MG63 (cell line): ENCODE measurements around the gene AIMP2. TPM values are rescaled to one million over a fixed set of nuclear protein-coding genes. Genes with fewer than 3 reads are reported as not detected.
"Not testable (repeated sequence)": the region's sequence is repeated elsewhere in the genome, so short reads cannot be mapped to it uniquely, and the experiment has no call there.

ENCODE experiments used
- DNase-seq: peaks from one replicate; pipeline ENCODE4 v3.0.0-alpha.2; 2020
- H3K27me3 ChIP-seq: fragments of 250-450 bp; sonication (Bioruptor Pico); 2 replicates; pipeline ENCODE4 v1.5.1; 2020; ENCODE audit warnings: mild to moderate bottlenecking, moderate library complexity
- H3K36me3 ChIP-seq: fragments of 250-450 bp; sonication (Bioruptor Pico); 2 replicates; pipeline ENCODE4 v1.5.1; 2020; ENCODE audit warnings: mild to moderate bottlenecking, moderate library complexity
- H3K4me3 ChIP-seq: fragments of 250-450 bp; sonication (Bioruptor Pico); 2 replicates; pipeline ENCODE4 v1.5.1; 2020; ENCODE audit warnings: mild to moderate bottlenecking, moderate library complexity
- H3K9me3 ChIP-seq: fragments of 250-450 bp; sonication (Bioruptor Pico); 2 replicates; pipeline ENCODE4 v1.5.1; 2020; ENCODE audit warnings: mild to moderate bottlenecking, moderate library complexity
- total RNA-seq: library from RNA; depleted of rRNA; stranded (reverse); fragments of >200 nt; shearing (Covaris generic); gene quantifications from 2 replicates; pipeline ENCODE4 v1.2.3, GENCODE V29; 2014; ENCODE audit warnings: low replicate concordance; rRNA removed

The AIMP2 gene
- total RNA-seq, 1 experiment from 2014 or later = 88.9 TPM

- Histone ChIP-seq H3K4me3 (peak overlapping the region; percentile 88), H3K9me3 (no peaks in the 10 kb centered on the region), H3K27me3 (no peaks in the 10 kb centered on the region), H3K36me3 (peaks cover 15% of the 10 kb centered on the region)
- peak; percentile 2 for DNase-seq
These were observed 48.5 kb downstream of the AIMP2 start for GRCh38 chr7:6057316-6058129.

- DNase-seq, H3K27me3 ChIP-seq, H3K36me3 ChIP-seq, H3K9me3 ChIP-seq, H3K4me3 ChIP-seq: not testable (repeated sequence)
These were observed 50.9 kb downstream of the AIMP2 start for GRCh38 chr7:6059941-6060340.

GRCh38 chr7:6071406-6071805 is 62.3 kb downstream of the AIMP2 start:
- DNase-seq = no peak
- H3K27me3 ChIP-seq = no peaks in the 10 kb centered on the region
- no peaks in the 10 kb centered on the region for H3K36me3 ChIP-seq

More at GRCh38 chr7:6071406-6071805, 62.3 kb downstream of the AIMP2 start:
- Histone ChIP-seq H3K9me3 (no peaks in the 10 kb centered on the region), H3K4me3 (no peak overlapping the region)

Other genes starting within 250 kb of the AIMP2 start
- 18.0 and 21.1 TPM in 2 replicates for gene RNF216, start 227.6 kb upstream of the AIMP2 start, total RNA-seq
- gene OCM, start 128.5 kb upstream of the AIMP2 start, total RNA-seq = not detected in 2 replicates
- 60.6 and 112 TPM in 2 replicates for gene CCZ1, start 110.5 kb upstream of the AIMP2 start, total RNA-seq
- not detected in 2 replicates for gene RSPH10B, start 38.6 kb upstream of the AIMP2 start, total RNA-seq
- gene PMS2, start 223 bp upstream of the AIMP2 start, total RNA-seq = 11.9 and 16.5 TPM in 2 replicates
- gene ANKRD61, start 22.1 kb downstream of the AIMP2 start, total RNA-seq = not detected in 2 replicates
- gene EIF2AK1, start 49.9 kb downstream of the AIMP2 start, total RNA-seq = 35.8 and 43.3 TPM in 2 replicates
- 2.4 and 3.9 TPM in 2 replicates for gene USP42, start 95.7 kb downstream of the AIMP2 start, total RNA-seq